HEK293 (cell line): ENCODE results near the gene SPACA6.

Experiments used
- CTCF ChIA-PET: fragments of 350-600 bp; formaldehyde crosslinking; extraction: SDS; loops from one replicate; lab custom pipeline; 2021; ENCODE audit warnings: antibody characterized with exemption; lab: Yijun Ruan, JAX
- POLR2A ChIA-PET: fragments of 300-600 bp; formaldehyde crosslinking; extraction: SDS; loops from one replicate; lab custom pipeline; 2020; ENCODE audit warnings: antibody characterized with exemption, inconsistent platforms; lab: Yijun Ruan, JAX
- H3K27ac ChIP-seq: fragments of 200-500 bp; sonication (Bioruptor generic); 2 replicates; pipeline ENCODE4 v1.5.1; 2014; ENCODE audit warnings: low read depth, low read length, control low read depth, inconsistent platforms; ENCODE audit errors: extremely low read depth
- H3K36me3 ChIP-seq, 2 experiments: fragments of 200-500 bp in 1 of 2; sonication (Bioruptor generic) in 1 of 2; 1 replicate in 1 of 2; 2 replicates in 1 of 2; pipeline ENCODE4 v1.5.1; 2014 to 2017; ENCODE audit warnings: inconsistent platforms in 2 of 2, low read length in 2 of 2; ENCODE audit not compliant: control insufficient read depth in 2 of 2, insufficient read depth in 1 of 2
- H3K4me1 ChIP-seq: fragments of 200-500 bp; sonication (Bioruptor generic); 2 replicates; pipeline ENCODE4 v1.5.1; 2014; ENCODE audit warnings: mild to moderate bottlenecking, low read length, inconsistent platforms; ENCODE audit not compliant: control insufficient read depth, insufficient read depth
- H3K4me3 ChIP-seq: 2 replicates; pipeline ENCODE4 v1.5.1; 2011; ENCODE audit warnings: low read depth, mild to moderate bottlenecking, control low read depth, low read length, moderate library complexity
- H3K9me3 ChIP-seq: fragments of 200-500 bp; sonication (Bioruptor generic); 2 replicates; pipeline ENCODE4 v1.5.1; 2014; ENCODE audit warnings: low read depth, low read length, inconsistent platforms; ENCODE audit not compliant: control insufficient read depth, insufficient read depth
- BCL11B ChIP-seq: fragments of 450-650 bp; formaldehyde crosslinking; IDR thresholded peaks from 2 replicates; pipeline ENCODE4 v1.5.1; 2016; ENCODE audit warnings: low read depth, missing biosample characterization, missing genetic modification characterization
- GFI1B ChIP-seq: fragments of 450-650 bp; formaldehyde crosslinking; IDR thresholded peaks from 2 replicates; pipeline ENCODE4 v1.5.1; 2016; ENCODE audit warnings: missing biosample characterization, missing genetic modification characterization
- MZF1 ChIP-seq: fragments of 450-650 bp; formaldehyde crosslinking; IDR thresholded peaks from 2 replicates; pipeline ENCODE4 v1.5.1; 2017; ENCODE audit warnings: missing biosample characterization, missing genetic modification characterization, borderline replicate concordance
- PBX3 ChIP-seq: sonication (generic); formaldehyde crosslinking; IDR thresholded peaks from 2 replicates; pipeline ENCODE4 v1.8.1; 2022; ENCODE audit warnings: mild to moderate bottlenecking, moderate library complexity, missing genetic modification reagents
- SCRT2 ChIP-seq: fragments of 450-650 bp; formaldehyde crosslinking; IDR thresholded peaks from 2 replicates; pipeline ENCODE4 v1.5.1; 2016; ENCODE audit warnings: missing biosample characterization, missing genetic modification characterization
- ZBTB6 ChIP-seq: fragments of 450-650 bp; formaldehyde crosslinking; IDR thresholded peaks from 2 replicates; pipeline ENCODE4 v1.5.1; 2017; ENCODE audit warnings: missing biosample characterization, missing genetic modification characterization
- ZFP69B ChIP-seq: fragments of 450-650 bp; formaldehyde crosslinking; IDR thresholded peaks from 2 replicates; pipeline ENCODE4 v1.5.1; 2016; ENCODE audit warnings: missing biosample characterization, missing genetic modification characterization
- ZIC2 ChIP-seq: fragments of 450-650 bp; formaldehyde crosslinking; IDR thresholded peaks from 2 replicates; pipeline ENCODE4 v1.5.1; 2016; ENCODE audit warnings: missing biosample characterization, missing genetic modification characterization
- ZNF132 ChIP-seq: fragments of 450-650 bp; formaldehyde crosslinking; IDR thresholded peaks from 2 replicates; pipeline ENCODE4 v1.5.1; 2017; ENCODE audit warnings: missing biosample characterization, missing genetic modification characterization, borderline replicate concordance
- ZNF138 ChIP-seq: fragments of 450-650 bp; formaldehyde crosslinking; IDR thresholded peaks from 2 replicates; pipeline ENCODE4 v1.5.1; 2016; ENCODE audit warnings: missing biosample characterization, missing genetic modification characterization, borderline replicate concordance
- ZNF140 ChIP-seq: fragments of 450-650 bp; formaldehyde crosslinking; IDR thresholded peaks from 2 replicates; pipeline ENCODE4 v1.5.1; 2016; ENCODE audit warnings: missing biosample characterization, missing genetic modification characterization
- ZNF18 ChIP-seq: fragments of 450-650 bp; formaldehyde crosslinking; IDR thresholded peaks from 2 replicates; pipeline ENCODE4 v1.5.1; 2016; ENCODE audit warnings: missing biosample characterization, missing genetic modification characterization
- ZNF362 ChIP-seq: fragments of 450-650 bp; formaldehyde crosslinking; IDR thresholded peaks from 2 replicates; pipeline ENCODE4 v1.5.1; 2016; ENCODE audit warnings: missing biosample characterization, missing genetic modification characterization
- ZNF366 ChIP-seq: fragments of 450-650 bp; formaldehyde crosslinking; conservative IDR thresholded peaks from 2 replicates; pipeline ENCODE4 v1.5.1; 2016; ENCODE audit warnings: missing biosample characterization, missing genetic modification characterization
- ZNF391 ChIP-seq: fragments of 450-650 bp; formaldehyde crosslinking; IDR thresholded peaks from 2 replicates; pipeline ENCODE4 v1.5.1; 2016; ENCODE audit warnings: low read depth, missing biosample characterization, missing genetic modification characterization, borderline replicate concordance
- ZNF529 ChIP-seq: fragments of 450-650 bp; formaldehyde crosslinking; IDR thresholded peaks from 2 replicates; pipeline ENCODE4 v1.5.1; 2017; ENCODE audit warnings: missing genetic modification characterization, missing biosample characterization; ENCODE audit not compliant: insufficient replicate concordance
- ZNF555 ChIP-seq: fragments of 450-650 bp; formaldehyde crosslinking; conservative IDR thresholded peaks from 2 replicates; pipeline ENCODE4 v1.5.1; 2017; ENCODE audit warnings: missing biosample characterization, mild to moderate bottlenecking, missing genetic modification characterization, inconsistent platforms
- ZNF623 ChIP-seq: fragments of 450-650 bp; formaldehyde crosslinking; IDR thresholded peaks from 2 replicates; pipeline ENCODE4 v1.5.1; 2016; ENCODE audit warnings: missing biosample characterization, missing genetic modification characterization
- ZNF629 ChIP-seq: fragments of 450-650 bp; formaldehyde crosslinking; IDR thresholded peaks from 2 replicates; pipeline ENCODE4 v1.5.1; 2017; ENCODE audit warnings: missing biosample characterization, missing genetic modification characterization
- ZNF692 ChIP-seq: fragments of 450-650 bp; formaldehyde crosslinking; IDR thresholded peaks from 2 replicates; pipeline ENCODE4 v1.5.1; 2016; ENCODE audit warnings: missing biosample characterization, missing genetic modification characterization
- ZSCAN18 ChIP-seq: fragments of 450-650 bp; formaldehyde crosslinking; IDR thresholded peaks from 2 replicates; pipeline ENCODE4 v1.5.1; 2016; ENCODE audit warnings: missing biosample characterization, missing genetic modification characterization
- ZSCAN23 ChIP-seq: fragments of 450-650 bp; formaldehyde crosslinking; IDR thresholded peaks from 2 replicates; pipeline ENCODE4 v1.5.1; 2016; ENCODE audit warnings: missing biosample characterization, missing genetic modification characterization

Gene SPACA6

GRCh38 chr19:51750400-51751094, 57.4 kb downstream of the SPACA6 start:
- TF ChIP-seq ZIC2 (tag by site-specific recombination) = no peak
- TF ChIP-seq ZSCAN18 = no peak
- no peak for TF ChIP-seq PBX3
- no peak for TF ChIP-seq ZNF623 (tag by site-specific recombination)
- ChIA-PET CTCF (interaction anchor here (1.2 kb wide), 1 partner anchor 27 kb away, joined by 4 read pairs; no protein-coding TSS in a partner anchor), POLR2A (no interaction called here)
- Histone ChIP-seq H3K27ac (no peak overlapping the region), H3K4me3 (no peak overlapping the region), H3K9me3 (no peaks in the 10 kb centered on the region; the same call in 1 of the 2 replicates), H3K4me1 (no peaks in the 10 kb centered on the region), H3K36me3 (no peaks in the 10 kb centered on the region)

- no peak within 1 kb of the TSS for H3K27ac ChIP-seq
- no peak for TF ChIP-seq ZFP69B (tag by site-specific recombination)
- no peak for TF ChIP-seq ZNF362 (tag by site-specific recombination)
- no peak for TF ChIP-seq GFI1B
- no peak for TF ChIP-seq MZF1 (tag by site-specific recombination)
- TF ChIP-seq ZNF529 (tag by site-specific recombination) = no peak
- TF ChIP-seq ZNF366 = no peak
- TF ChIP-seq ZNF140 (tag by site-specific recombination) = no peak
- TF ChIP-seq SCRT2 = no peak
- TF ChIP-seq ZNF138 = no peak
- no peak for TF ChIP-seq PBX3
- TF ChIP-seq BCL11B (tag by site-specific recombination) = no peak
- TF ChIP-seq ZNF132 (tag by site-specific recombination) = no peak
- TF ChIP-seq ZBTB6 = no peak
- no peak for TF ChIP-seq ZNF629 (tag by site-specific recombination)
- no peak for TF ChIP-seq ZNF555 (tag by site-specific recombination)
- TF ChIP-seq ZNF692 (tag by site-specific recombination) = no peak
- no peak for TF ChIP-seq ZSCAN23
- no peak for TF ChIP-seq ZNF391 (tag by site-specific recombination)
- TF ChIP-seq ZNF18 (tag by site-specific recombination) = no peak
- TF ChIP-seq, all 188 proteins: peak for 0
- Histone ChIP-seq H3K36me3 (no peaks in the 10 kb centered on the region), H3K9me3 (no peaks in the 10 kb centered on the region), H3K4me3 (no peak within 1 kb of the TSS), H3K4me1 (no peaks in the 10 kb centered on the region)
- POLR2A ChIA-PET = no interaction called here
- CTCF ChIA-PET = no interaction called here
Observed at GRCh38 chr19:51751655-51752054, 58.5 kb downstream of the SPACA6 start, which contains the start of gene FPR1. FPR1 (minus strand) TSS chr19:51751878; CDS start chr19:51746994, 4,884 bp downstream.
